Measurements from ENCODE around the gene PNN. TPM values are rescaled to one million over a fixed set of nuclear protein-coding genes. Genes with fewer than 3 reads are reported as not detected.
A peak's percentile ranks its signal among the peaks of the same experiment; 100 is the strongest.
"Not testable (repeated sequence)": the region's sequence is repeated elsewhere in the genome, so short reads cannot be mapped to it uniquely, and the experiment has no call there.

PNN gene
- polyA plus RNA-seq, 6 donors from 2014 or later = 18.6 to 42.5 (median 24.7) TPM

DNA sequence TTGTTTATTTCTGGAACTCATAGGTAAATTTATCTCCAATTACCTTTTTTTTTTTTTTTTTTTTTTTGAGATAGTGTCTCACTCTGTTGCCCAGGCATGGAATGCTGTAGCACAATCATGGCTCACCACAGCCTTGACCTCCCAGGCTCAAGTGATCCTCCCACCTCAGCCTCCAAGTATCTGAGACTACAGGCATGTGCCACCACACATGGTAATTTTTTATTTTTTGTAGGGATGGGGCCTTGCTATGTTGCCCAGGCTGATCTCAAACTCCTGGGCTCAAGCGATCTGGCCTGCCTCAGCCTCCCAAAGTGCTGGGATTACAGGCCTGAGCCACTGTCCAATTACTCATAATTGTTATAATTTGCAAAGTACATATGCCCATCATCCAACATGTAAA lies 45.4 kb downstream of the PNN start:
- not testable (repeated sequence) for H3K9me3 Mint-ChIP-seq; ATAC-seq (ENCODE audit: low read depth in 2 of 2)
- H3K27me3 Mint-ChIP-seq = peaks cover 0 to 12% (median 8%) of the 10 kb centered on the region in 3 donors

DNA sequence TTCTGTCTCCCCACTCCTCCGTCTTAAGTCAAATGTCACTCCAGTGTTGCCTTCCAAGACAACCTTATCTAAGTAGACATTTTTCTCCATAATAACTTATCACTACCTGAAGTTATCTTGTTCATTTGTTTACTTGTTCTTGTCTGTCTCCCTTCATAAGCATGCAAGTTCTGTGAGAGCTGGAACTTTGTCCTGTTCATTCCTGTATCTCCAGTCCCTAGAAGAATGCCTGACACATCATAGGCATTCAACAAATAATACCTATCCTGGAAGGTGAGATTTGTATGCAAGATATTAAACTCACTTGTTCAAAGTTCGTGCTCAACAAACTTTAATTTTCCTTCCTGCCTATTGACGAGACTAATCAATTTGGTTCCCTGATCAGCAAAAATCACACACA lies 53.0 kb downstream of the PNN start:
- Mint-ChIP-seq H3K9me3 (no peaks in the 10 kb centered on the region), H3K4me1 (peaks cover 0 to 4% (median 2%) of the 10 kb centered on the region in 3 donors), H3K27me3 (peaks cover 0 to 8% (median 8%) of the 10 kb centered on the region in 3 donors), H3K4me3 (no peak overlapping the region), H3K36me3 (no peaks in the 10 kb centered on the region), H3K27ac (no peak overlapping the region)
- ATAC-seq (ENCODE audit: low read depth in 2 of 2) = no peak
- DNase-seq = no peak

More for the DNA sequence above, 45.4 kb downstream of the PNN start:
- not testable (repeated sequence) for H3K27ac Mint-ChIP-seq, H3K36me3 Mint-ChIP-seq, DNase-seq, H3K4me1 Mint-ChIP-seq, H3K4me3 Mint-ChIP-seq

DNA sequence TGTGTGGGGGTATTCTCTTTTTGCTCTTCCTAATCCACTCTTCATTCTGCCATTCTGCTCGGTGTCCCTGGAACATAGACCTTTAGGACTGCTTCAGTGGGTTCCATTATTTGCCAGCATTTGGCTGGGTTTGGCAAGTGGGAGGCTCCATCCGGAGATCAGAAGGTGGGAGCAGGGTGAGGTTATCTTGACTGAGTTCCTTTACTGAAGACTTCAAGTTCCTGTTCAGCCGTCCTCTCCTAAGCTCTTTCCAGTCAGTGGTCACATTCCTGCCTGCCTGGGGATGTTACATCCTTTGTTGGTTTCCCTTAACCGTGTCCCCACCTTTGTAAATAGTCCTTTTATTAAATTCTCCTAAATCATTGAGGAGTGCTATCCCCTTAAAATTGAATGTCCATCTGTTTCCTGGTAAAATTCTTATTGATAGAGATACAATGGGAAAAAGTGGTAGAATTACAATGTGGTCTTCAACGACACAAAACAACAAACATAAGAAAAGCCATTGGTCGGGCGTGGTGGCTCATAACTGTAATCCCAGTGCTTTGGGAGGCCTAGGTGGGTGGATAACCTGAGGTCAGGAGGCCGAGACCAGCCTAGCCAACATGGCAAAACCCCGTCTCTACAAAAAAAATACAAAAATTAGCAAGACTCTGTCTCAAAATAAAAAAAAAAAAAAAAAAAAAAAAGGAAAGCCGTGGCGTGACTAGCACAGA lies 53.6 kb downstream of the PNN start:
- no peak overlapping the region for H3K27ac Mint-ChIP-seq
- no peak overlapping the region for H3K4me3 Mint-ChIP-seq
- no peak for DNase-seq
- ATAC-seq (ENCODE audit: low read depth in 2 of 2) = no peak
- peaks cover 0 to 5% (median 3%) of the 10 kb centered on the region in 3 donors for H3K4me1 Mint-ChIP-seq
- H3K36me3 Mint-ChIP-seq = no peaks in the 10 kb centered on the region
- no peaks in the 10 kb centered on the region for H3K9me3 Mint-ChIP-seq
- peaks cover 0 to 7% (median 6%) of the 10 kb centered on the region in 3 donors for H3K27me3 Mint-ChIP-seq

DNA sequence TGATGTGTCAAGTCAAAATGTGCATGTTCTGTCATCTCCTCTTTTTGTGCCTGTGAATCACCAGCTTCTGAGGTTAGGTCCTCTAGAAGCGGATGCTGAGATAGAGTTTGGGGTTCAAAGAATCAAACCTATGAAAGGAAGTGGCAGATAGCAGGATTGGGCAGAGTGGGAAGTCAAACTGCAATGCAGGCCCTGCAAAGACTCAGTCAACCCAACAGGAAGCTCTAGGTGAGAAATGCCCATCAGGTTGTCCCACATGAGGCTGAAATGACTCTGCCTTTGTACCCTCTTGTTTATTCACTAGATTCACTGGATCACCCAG lies 54.1 kb downstream of the PNN start:
- Mint-ChIP-seq H3K4me1 (peaks cover 0 to 5% (median 3%) of the 10 kb centered on the region in 3 donors), H3K27me3 (peaks cover 0 to 2% (median under 1%) of the 10 kb centered on the region in 3 donors), H3K4me3 (no peak overlapping the region), H3K9me3 (no peaks in the 10 kb centered on the region), H3K36me3 (no peaks in the 10 kb centered on the region), H3K27ac (no peak overlapping the region)
- DNase-seq = no peak
- ATAC-seq (ENCODE audit: low read depth in 2 of 2) = no peak

DNA sequence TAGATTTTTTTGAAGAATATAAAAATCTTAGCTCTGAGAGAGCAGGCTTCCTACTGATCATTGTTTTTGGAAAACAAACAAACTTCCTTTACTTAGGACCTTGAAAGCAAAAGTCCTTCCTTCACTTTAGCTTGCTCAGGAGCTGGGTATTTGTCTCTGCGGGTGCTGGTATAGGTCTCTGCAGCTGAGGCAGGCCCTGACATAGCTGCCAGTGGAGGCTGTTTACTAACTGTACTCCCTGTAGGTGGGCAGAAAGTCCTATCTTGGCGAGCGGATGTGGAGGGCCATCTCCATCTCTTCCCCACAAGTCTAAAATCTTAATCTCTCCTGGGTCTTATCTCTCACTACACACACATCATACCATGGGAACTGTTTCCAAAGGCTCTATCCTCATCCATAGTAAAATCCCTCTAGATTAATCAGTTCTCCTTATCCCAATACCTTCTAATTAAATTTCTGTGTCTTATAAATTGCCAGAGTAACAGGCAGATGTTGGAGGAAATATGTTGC lies 54.6 kb downstream of the PNN start:
- DNase-seq (no peak), ATAC-seq (ENCODE audit: low read depth in 2 of 2) (no peak)
- Mint-ChIP-seq H3K9me3 (no peaks in the 10 kb centered on the region), H3K27me3 (no peaks in the 10 kb centered on the region), H3K4me1 (peaks cover 0 to 5% (median 3%) of the 10 kb centered on the region in 3 donors), H3K36me3 (no peaks in the 10 kb centered on the region), H3K4me3 (no peak overlapping the region), H3K27ac (peak overlapping the region in 1 of 6 donors; percentile 17)

DNA sequence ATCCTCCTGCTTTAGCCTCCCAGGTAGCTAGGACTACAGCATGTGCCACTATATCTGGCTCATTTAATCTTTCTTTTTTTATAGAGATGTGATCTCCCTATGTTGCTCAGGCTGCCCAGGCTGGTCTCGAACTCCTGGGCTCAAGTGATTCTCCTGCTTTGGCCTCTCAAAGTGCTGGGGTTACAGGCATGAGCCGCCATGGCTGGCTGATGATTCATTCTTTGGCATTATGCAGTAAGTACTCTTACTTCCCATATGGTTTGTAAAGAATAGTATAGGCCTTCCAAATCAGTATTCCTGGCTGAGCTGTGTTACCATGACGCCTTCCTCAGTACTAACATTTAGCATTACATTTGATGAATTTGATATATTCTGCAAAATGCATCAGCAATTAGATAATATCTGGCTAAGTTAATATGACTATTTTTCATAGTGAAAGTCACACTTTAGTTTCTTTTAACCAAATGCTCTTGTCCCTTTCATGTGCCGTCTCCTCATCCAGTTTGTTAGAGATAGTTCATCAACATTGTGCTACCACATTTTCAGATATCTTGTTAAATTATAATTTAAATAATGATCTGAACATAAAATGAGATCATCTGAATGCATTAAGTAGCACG lies 55.5 kb downstream of the PNN start:
- Mint-ChIP-seq H3K4me3 (no peak overlapping the region), H3K9me3 (no peaks in the 10 kb centered on the region), H3K4me1 (peaks cover 0 to 5% (median 3%) of the 10 kb centered on the region in 3 donors), H3K27ac (no peak overlapping the region), H3K36me3 (no peaks in the 10 kb centered on the region), H3K27me3 (no peaks in the 10 kb centered on the region)
- no peak for DNase-seq
- ATAC-seq (ENCODE audit: low read depth in 2 of 2) = no peak

DNA sequence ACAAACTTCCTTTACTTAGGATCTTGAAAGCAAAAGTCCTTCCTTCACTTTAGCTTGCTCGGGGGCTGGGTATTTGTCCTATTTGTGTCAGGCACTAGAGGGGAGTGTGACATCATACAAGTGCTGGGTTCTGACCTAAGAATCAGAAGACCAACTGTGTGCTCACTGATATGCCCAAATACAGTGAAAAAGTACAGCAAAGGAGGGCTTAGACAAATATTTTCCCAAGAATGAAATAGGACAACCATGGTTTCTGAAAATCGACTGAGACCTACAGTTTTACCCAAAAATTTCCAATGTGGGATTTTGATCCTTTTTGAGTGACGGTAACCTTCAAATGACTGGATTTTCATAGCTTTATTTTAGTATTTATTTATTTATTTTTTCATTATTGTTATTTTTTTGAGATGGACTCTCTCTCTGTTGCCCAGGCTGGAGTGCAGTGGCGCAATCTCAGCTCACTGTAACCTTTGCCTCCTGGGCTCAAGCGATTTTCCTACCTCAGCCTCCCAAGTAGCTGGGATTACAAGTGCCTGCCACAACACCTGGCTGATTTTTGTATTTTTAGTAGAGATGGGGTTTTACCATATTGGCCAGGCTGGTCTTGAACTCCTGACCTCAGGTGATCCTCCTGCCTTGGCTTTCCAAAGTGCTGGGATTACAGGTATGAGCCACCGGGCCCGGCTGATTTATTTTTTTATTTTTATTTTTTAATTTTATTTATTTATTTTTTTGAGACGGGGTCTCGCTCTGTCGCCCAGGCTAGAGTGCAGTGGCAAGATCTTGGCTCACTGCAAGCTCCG lies 56.9 kb downstream of the PNN start:
- H3K4me1 Mint-ChIP-seq, H3K27ac Mint-ChIP-seq, H3K4me3 Mint-ChIP-seq, H3K9me3 Mint-ChIP-seq, H3K27me3 Mint-ChIP-seq, H3K36me3 Mint-ChIP-seq: not testable (repeated sequence)
- DNase-seq (peak; percentile 22), ATAC-seq (ENCODE audit: low read depth in 2 of 2) (peak; percentile 55 to 77)

Other genes starting within 250 kb of the PNN start
- 10 to 100 TPM; 25.4 to 32.4 (median 28.9) TPM for gene SEC23A, start 72.0 kb upstream of the PNN start, polyA plus RNA-seq (ENCODE audit: low read depth in 6 of 6)
- 10 to 100 TPM; 12.9 to 23.9 (median 14.6) TPM for gene GEMIN2, start 60.9 kb upstream of the PNN start, polyA plus RNA-seq (ENCODE audit: low read depth in 6 of 6)
- 10 to 100 TPM in 5 of 6 donors, 1 to 10 TPM in 1; 9.4 to 15.0 (median 11.9) TPM for gene TRAPPC6B, start 4.9 kb upstream of the PNN start, polyA plus RNA-seq (ENCODE audit: low read depth in 6 of 6)
- 10 to 100 TPM; 16.2 to 27.3 (median 23.7) TPM for gene MIA2, start 58.7 kb downstream of the PNN start, polyA plus RNA-seq (ENCODE audit: low read depth in 6 of 6)

All from naive B cell (primary cell).